Measurements from ENCODE around the gene PYCR2.
"Not testable (repeated sequence)": the region's sequence is repeated elsewhere in the genome, so short reads cannot be mapped to it uniquely, and the experiment has no call there.

Gene PYCR2

GRCh38 chr1:225888289-225888897 is 35.7 kb downstream of the PYCR2 start:
- TF ChIP-seq, protein P1, sequence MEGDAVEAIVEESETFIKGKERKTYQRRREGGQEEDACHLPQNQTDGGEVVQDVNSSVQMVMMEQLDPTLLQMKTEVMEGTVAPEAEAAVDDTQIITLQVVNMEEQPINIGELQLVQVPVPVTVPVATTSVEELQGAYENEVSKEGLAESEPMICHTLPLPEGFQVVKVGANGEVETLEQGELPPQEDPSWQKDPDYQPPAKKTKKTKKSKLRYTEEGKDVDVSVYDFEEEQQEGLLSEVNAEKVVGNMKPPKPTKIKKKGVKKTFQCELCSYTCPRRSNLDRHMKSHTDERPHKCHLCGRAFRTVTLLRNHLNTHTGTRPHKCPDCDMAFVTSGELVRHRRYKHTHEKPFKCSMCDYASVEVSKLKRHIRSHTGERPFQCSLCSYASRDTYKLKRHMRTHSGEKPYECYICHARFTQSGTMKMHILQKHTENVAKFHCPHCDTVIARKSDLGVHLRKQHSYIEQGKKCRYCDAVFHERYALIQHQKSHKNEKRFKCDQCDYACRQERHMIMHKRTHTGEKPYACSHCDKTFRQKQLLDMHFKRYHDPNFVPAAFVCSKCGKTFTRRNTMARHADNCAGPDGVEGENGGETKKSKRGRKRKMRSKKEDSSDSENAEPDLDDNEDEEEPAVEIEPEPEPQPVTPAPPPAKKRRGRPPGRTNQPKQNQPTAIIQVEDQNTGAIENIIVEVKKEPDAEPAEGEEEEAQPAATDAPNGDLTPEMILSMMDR (conservative IDR thresholded peaks at IDR 0.05; ENCODE audit: low read depth, low read length), result no peak
- DNase-seq (ENCODE audit: low read depth), result no peak
- no peak overlapping the region for H3K4me3 ChIP-seq (ENCODE audit: low read length)

DNA sequence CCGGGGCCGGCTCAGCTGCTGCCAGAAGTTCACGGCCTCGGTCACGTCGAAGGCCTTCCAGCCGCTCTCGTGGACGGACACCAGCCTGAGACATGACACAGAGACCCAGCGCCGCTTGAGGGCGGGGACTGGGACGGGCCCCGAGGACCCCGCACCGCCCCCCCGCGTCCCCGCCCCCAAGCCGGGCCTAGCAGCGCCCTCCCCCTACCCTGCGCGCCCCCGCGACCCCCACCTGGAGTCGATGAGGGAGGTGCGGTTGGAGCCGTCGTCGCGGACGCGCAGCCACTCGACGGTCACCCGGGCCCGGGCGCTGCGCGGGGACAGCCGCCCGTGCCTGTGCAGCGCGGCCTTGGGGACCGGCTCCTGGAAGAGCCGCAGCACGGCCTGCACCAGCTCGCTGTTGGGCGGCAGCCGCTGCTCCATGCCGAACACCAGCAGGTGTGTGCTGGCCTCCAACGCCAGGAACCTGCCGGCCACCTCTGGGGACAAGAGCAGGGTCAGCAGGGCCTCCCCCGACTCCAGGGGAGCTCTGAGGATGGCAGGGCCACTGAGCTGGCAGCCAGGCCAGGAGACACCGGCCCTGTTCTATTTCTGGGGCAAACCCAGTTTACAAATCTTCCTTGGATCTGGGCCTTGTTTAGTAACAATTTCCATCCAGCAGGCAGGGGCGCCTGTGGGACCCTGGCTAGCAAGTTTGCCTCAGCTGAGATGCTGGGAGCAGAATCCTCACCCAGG is 36.3 kb downstream of the PYCR2 start:
- not testable (repeated sequence) for H3K4me3 ChIP-seq (ENCODE audit: low read length); DNase-seq (ENCODE audit: low read depth)

GRCh38 chr1:225887030-225887314 is 37.1 kb downstream of the PYCR2 start:
- TF ChIP-seq, protein P1 (conservative IDR thresholded peaks at IDR 0.05; ENCODE audit: low read depth, low read length), result no peak
- no peak for DNase-seq (ENCODE audit: low read depth)
- H3K4me3 ChIP-seq (ENCODE audit: low read length), result no peak overlapping the region

DNA sequence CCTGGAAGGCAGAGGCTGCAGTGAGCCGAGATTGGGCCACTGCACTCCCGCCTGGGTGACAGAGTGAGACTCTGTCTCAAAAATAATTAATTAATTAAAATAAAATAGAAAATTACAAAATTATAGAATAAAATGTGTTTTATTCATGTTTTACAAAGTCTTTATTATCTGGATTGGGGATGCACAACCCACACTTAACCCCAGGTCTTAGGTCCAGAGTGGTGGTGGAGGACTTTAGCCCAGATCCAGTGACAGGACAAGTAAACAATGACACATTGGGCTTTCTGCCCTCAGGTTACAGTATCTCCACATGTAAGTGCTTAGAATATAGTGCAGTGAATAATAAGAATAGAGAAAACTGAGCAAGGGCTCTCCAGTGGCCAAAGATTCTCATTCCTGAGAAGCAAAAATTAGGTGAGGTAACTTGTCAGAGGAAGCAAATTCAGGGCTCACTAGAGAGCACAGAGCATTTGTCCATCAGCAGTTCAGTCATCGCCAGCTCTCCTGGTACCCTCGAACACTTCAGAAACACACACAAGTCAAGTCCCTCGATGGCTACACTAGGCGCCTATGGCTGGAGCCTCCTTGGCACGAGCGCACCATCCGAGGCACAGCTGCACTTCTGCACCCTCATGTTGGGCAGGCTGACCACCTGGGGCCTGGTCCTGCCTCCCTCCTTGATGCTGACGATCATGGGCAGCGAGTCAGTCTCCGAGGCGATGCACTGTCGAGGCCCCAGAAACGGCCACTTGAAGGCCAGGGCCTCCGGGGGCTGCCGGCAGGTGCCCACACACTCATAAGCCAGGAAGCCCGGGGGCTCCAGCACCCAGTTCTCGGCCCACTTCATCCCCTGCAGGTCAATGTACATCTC is 37.7 kb downstream of the PYCR2 start:
- DNase-seq (ENCODE audit: low read depth), result no peak
- TF ChIP-seq, protein P1 (conservative IDR thresholded peaks at IDR 0.05; ENCODE audit: low read depth, low read length), result no peak
- no peak overlapping the region for H3K4me3 ChIP-seq (ENCODE audit: low read length)

DNA sequence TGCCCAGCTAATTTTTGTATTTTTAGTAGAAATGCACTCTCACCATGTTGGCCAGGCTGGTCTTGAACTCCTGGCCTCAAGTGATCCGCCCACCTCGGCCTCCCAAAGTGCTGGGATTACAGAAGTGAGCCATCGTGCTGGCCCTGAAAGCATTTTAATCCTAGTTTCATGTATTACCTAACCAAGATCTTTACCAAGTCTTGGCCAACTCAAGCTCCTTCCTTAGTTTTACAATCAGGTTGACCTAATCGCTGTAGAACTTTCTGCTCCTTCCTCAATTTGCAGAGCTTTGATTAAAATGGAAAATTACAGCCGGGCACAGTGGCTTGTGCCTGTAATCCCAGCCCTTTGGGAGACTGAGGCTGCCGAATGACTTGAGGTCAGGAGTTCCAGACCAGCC is 38.7 kb downstream of the PYCR2 start:
- H3K4me3 ChIP-seq (ENCODE audit: low read length), result no peak overlapping the region
- TF ChIP-seq, protein P1 (conservative IDR thresholded peaks at IDR 0.05; ENCODE audit: low read depth, low read length), result no peak
- no peak for DNase-seq (ENCODE audit: low read depth)

GRCh38 chr1:225883616-225884265 is 40.3 kb downstream of the PYCR2 start:
- TF ChIP-seq, protein P1 (conservative IDR thresholded peaks at IDR 0.05; ENCODE audit: low read depth, low read length), result no peak
- H3K4me3 ChIP-seq (ENCODE audit: low read length), result no peak overlapping the region
- DNase-seq (ENCODE audit: low read depth), result no peak

Measured in retinal pigment epithelial cell (primary cell).